Activated T-helper 2 cell treated with anti-CD3 and anti-CD28 coated beads, Interferon-gamma antibody, Interleukin-2, Interleukin-4, amounts not matched to agents 10 μg/mL and 5 μg/mL and 100 μg/mL, durations not matched to agents 14 hours and 24 hours and 36 hours (primary cell): Measurements from ENCODE around the gene AFF1. TPM values are rescaled to one million over a fixed set of nuclear protein-coding genes. Genes with fewer than 3 reads are reported as not detected.

ENCODE experiments used
- DNase-seq: peaks from one replicate; pipeline ENCODE4 v3.0.0; 2021; ENCODE audit warnings: low spot score
- H3K27ac Mint-ChIP-seq: one replicate; pipeline ENCODE4 v1.8.0; 2021; ENCODE audit warnings: mixed read lengths
- H3K27me3 Mint-ChIP-seq: one replicate; pipeline ENCODE4 v1.8.0; 2021; ENCODE audit warnings: low read depth, mixed read lengths
- H3K36me3 Mint-ChIP-seq: one replicate; pipeline ENCODE4 v1.8.0; 2021; ENCODE audit warnings: low read depth, mixed read lengths
- H3K4me1 Mint-ChIP-seq: one replicate; pipeline ENCODE4 v1.8.0; 2021; ENCODE audit warnings: low read depth, mixed read lengths
- H3K4me3 Mint-ChIP-seq: one replicate; pipeline ENCODE4 v1.8.0; 2021; ENCODE audit warnings: low read depth, mild to moderate bottlenecking, moderate library complexity, mixed read lengths
- H3K9me3 Mint-ChIP-seq: one replicate; pipeline ENCODE4 v1.8.0; 2021; ENCODE audit warnings: mixed read lengths
- intact Hi-C: fragments of 100-400 bp; cut with micrococcal nuclease; formaldehyde crosslinking; loops from one replicate; pipeline ENCODE4 v1.15.1; 2023
- total RNA-seq: library from RNA; stranded (reverse); gene quantifications from 2 replicates; pipeline ENCODE4 v1.2.3, GENCODE V29; 2022

Gene AFF1
- total RNA-seq, 1 donor from 2014 or later: 60.4 TPM

DNA sequence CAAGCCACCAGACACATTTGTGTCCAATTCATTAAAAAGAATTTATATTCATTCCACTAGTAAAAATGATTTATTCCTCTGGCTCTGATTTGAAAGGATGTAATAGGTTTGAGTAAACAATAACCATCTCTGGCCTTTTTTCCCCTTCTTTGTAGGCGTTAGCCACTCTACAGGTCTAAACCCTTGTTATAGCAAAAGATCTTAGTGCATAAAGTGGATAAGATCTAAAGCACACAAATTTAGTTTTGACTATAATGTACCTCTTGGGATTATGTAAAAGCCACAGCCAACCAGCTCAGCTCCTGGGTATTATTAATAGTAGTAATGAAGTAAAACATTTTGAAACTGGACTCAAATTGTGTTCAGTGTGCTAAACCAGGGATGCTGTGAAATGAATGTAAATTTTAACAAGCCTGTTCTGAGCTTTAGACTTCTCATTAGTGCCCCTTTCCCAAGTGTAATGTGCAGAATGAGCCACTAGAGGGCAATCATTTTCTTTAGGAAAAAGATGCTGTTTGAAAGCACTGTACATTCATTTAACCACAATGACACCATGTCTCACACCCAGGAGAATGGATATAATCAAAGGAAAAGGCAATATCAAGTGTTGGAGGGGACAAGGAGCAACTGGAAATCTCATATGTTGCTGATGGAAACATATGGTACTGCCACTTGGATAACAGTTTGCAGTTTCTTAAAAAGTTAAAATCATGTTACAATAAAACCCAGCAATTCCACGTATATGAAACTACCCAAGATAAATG, 215.9 kb downstream of the AFF1 start:
- no peak overlapping the region for H3K27ac Mint-ChIP-seq
- H3K4me3 Mint-ChIP-seq: no peak overlapping the region
- no peaks in the 10 kb centered on the region for H3K36me3 Mint-ChIP-seq
- peaks cover 3% of the 10 kb centered on the region for H3K4me1 Mint-ChIP-seq
- H3K27me3 Mint-ChIP-seq: no peaks in the 10 kb centered on the region
- no peaks in the 10 kb centered on the region for H3K9me3 Mint-ChIP-seq
- peak; percentile 15 for DNase-seq
- intact Hi-C loops: loop anchor here (1.0 to 5.0 kb wide), 4 partner anchors 69 to 315 kb away; no protein-coding TSS in a partner anchor

DNA sequence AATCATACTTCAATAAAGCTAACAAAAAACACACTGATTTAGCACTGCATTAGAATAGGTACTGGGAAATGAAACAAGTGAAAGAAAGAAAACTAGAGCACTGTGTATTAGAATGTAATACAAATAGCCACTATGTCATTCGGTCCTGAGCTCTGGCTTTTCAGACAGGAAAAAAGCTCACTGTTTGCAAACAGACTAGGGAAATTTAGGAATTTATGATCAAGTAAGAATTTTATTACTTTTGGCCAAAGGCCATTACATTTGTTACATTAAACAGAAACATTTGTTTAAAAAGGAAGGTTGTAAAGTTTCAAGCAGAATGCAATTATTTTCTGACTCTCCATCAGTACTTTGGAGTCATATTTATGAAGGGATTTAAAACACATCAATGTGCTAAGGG, 216.9 kb downstream of the AFF1 start:
- no peaks in the 10 kb centered on the region for H3K9me3 Mint-ChIP-seq
- H3K36me3 Mint-ChIP-seq: no peaks in the 10 kb centered on the region
- peaks cover 3% of the 10 kb centered on the region for H3K4me1 Mint-ChIP-seq
- H3K4me3 Mint-ChIP-seq: no peak overlapping the region
- intact Hi-C loops: loop anchor here (1.0 to 5.0 kb wide), 2 partner anchors 229 to 314 kb away; no protein-coding TSS in a partner anchor
- no peak overlapping the region for H3K27ac Mint-ChIP-seq
- no peaks in the 10 kb centered on the region for H3K27me3 Mint-ChIP-seq
- no peak for DNase-seq

DNA sequence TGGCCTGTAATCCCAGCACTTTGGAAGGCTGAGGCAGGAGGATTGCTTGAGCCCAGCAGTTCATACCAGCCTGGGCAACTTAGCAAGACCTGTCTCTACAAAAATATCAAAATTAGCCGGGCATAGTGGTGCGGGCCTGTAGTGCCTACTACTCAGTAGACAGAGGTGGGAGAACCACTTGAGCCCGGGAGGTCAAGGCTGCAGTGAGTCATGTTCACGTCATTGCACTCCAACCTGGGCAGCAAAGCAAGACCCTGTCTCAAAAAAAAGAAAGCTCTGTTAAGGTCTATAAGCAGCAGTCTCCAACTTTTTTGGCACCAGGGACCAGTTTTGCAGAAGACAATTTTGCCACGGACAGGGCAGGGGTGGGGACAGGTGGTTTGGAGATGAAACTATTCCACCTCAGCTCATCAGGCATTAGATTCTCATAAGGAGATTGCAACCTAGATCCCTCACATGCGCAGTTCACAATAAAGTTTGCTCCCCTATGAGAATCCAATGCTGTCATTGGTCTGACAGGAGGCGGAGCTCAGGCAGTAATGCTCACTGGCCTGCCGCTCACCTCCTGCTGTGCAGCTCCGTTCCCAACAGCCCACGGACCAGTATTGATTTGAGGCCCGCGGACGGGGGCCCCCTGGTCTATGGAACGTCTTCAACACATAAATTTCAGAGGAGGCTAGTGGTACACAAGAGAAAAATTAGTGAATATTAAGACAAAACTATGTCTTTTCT, 217.7 kb downstream of the AFF1 start:
- Mint-ChIP-seq H3K4me1 (peaks cover 3% of the 10 kb centered on the region), H3K27ac (no peak overlapping the region), H3K27me3 (no peaks in the 10 kb centered on the region), H3K9me3 (no peaks in the 10 kb centered on the region), H3K4me3 (no peak overlapping the region), H3K36me3 (no peaks in the 10 kb centered on the region)
- intact Hi-C loops: loop anchor here (5.0 kb wide), 1 partner anchor 230 kb away; no protein-coding TSS in a partner anchor
- no peak for DNase-seq

DNA sequence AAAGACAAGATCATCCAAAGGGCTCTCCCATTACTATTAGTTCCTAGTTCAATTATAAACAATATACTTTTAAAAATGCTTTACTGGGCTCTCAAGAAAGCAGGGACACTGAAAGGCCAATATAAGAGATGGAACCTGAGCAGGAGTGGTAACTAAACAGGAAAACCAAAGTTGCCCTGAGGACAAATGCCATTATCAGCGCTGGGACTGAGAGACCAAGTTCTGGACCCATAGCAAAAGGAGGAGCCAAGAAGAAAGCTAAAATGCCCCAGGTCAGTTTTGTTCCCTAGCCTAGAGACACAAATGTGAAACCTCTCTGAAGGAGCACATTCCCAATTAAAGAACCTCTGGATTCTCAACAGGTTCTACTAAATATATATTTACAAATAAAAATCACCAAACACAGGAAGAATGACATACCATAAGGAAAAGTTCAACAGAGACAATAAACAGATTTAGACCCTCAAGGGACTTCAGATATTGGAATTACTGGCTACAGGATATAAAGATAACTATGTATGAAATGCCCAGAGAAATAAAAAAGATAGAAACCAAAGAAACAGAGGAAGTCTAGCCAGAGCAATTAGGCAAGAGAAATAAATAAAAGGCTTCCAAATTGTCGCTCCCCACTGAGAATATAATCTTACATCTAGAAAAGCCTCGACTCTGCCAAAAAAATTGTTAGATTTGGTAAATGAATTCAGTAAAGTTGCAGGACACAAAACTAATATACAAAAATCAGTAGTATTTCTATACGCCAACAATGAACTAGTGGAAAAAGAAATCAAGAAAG, 218.5 kb downstream of the AFF1 start:
- H3K27ac Mint-ChIP-seq: no peak overlapping the region
- H3K4me3 Mint-ChIP-seq: no peak overlapping the region
- DNase-seq: no peak
- H3K9me3 Mint-ChIP-seq: no peaks in the 10 kb centered on the region
- H3K36me3 Mint-ChIP-seq: no peaks in the 10 kb centered on the region
- intact Hi-C loops: loop anchor here (5.0 kb wide), 1 partner anchor 231 kb away; no protein-coding TSS in a partner anchor
- no peaks in the 10 kb centered on the region for H3K27me3 Mint-ChIP-seq
- H3K4me1 Mint-ChIP-seq: peaks cover 3% of the 10 kb centered on the region

DNA sequence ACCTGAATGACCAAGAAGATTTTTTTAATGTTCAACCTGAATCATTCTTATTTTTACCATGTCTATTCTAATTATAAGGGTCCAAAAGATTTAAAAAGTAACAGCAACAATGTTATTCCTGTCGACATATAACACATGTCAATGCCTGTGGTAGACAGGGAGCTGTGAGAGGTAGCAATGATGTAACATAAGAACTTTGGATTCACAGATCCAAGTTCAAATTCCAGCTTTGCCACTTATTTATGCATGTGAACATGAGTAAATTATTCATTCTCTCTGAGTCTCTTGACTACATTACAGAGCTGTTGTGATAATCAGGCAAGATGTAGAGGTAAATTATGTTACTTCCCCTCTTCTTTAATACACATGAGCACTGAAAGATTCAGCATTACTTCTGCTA, 231.1 kb downstream of the AFF1 start:
- Mint-ChIP-seq H3K4me3 (no peak overlapping the region), H3K9me3 (no peaks in the 10 kb centered on the region), H3K4me1 (peaks cover 3% of the 10 kb centered on the region), H3K36me3 (peaks cover 3% of the 10 kb centered on the region), H3K27me3 (no peaks in the 10 kb centered on the region), H3K27ac (no peak overlapping the region)
- DNase-seq: no peak
- intact Hi-C loops: no loop called here

DNA sequence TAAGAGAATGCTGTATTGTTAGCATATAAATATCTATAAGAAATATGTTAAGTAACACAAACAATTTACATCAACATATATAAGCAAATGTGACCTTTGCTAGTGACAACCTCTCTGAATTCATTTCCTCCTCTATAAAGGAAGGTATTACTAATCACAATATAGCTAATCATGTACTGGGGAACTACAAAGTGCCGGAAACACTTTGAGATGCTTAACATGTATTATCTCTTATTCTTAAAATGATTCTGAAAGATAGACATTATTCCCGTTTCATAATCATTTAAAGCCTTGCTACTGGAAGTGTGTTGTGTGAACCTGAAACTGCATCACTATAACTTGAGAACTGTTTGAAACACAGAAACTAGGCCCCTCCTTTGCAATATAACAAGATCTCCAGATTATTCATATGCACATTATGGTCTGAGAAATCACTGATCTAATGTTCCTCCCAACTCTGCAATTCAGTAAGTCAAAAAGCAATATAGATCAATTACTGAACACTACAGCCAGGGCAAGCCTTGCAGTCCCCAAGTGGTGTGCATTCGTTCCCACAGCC, 231.6 kb downstream of the AFF1 start:
- no peak overlapping the region for H3K4me3 Mint-ChIP-seq
- H3K27me3 Mint-ChIP-seq: no peaks in the 10 kb centered on the region
- H3K4me1 Mint-ChIP-seq: peaks cover 3% of the 10 kb centered on the region
- H3K9me3 Mint-ChIP-seq: no peaks in the 10 kb centered on the region
- intact Hi-C loops: no loop called here
- no peak for DNase-seq
- H3K27ac Mint-ChIP-seq: no peak overlapping the region
- peaks cover 3% of the 10 kb centered on the region for H3K36me3 Mint-ChIP-seq

DNA sequence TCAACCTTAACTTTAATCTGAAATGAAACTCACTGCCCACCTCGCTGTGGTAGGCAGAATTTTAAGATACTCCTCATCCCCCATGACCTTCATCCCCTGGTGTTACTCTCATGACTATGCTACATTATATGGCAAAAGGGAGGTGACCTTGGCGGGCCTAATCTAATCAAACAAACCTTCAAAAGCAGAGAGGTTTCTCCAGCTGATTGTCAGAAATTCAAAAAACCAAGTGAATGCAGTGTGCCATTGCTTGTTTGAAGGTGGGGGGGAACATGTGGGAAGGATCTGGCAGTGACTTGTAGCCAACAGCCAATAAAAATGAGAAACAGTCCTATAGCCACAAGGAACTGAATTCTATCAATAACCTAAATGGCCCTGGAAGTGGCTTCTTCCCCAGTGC, 237.1 kb downstream of the AFF1 start:
- Mint-ChIP-seq H3K4me3 (no peak overlapping the region), H3K4me1 (no peaks in the 10 kb centered on the region), H3K27me3 (no peaks in the 10 kb centered on the region), H3K9me3 (no peaks in the 10 kb centered on the region), H3K27ac (no peak overlapping the region), H3K36me3 (peaks cover 7% of the 10 kb centered on the region)
- no peak for DNase-seq
- intact Hi-C loops: no loop called here

DNA sequence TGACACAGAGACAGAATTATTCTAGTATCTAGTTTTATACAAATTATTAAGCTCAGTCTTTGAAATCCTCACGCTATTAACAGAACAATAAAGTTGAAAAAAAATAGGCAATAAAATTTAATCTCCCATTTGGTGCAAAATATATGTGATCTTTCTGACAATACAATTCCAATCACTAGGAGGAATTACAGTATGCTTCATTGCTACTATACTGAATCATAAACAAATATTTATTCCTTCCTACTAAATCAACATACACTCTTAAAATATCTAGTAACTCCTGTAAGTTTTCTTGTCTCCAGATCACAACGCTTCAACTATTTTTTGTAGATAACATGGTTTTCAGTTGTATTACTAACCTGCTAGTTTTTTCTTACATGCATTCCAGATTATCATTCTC, 239.9 kb downstream of the AFF1 start:
- no peaks in the 10 kb centered on the region for H3K9me3 Mint-ChIP-seq
- no peak overlapping the region for H3K27ac Mint-ChIP-seq
- H3K27me3 Mint-ChIP-seq: no peaks in the 10 kb centered on the region
- intact Hi-C loops: no loop called here
- H3K4me1 Mint-ChIP-seq: no peaks in the 10 kb centered on the region
- DNase-seq: no peak
- H3K36me3 Mint-ChIP-seq: peaks cover 4% of the 10 kb centered on the region
- H3K4me3 Mint-ChIP-seq: no peak overlapping the region

DNA sequence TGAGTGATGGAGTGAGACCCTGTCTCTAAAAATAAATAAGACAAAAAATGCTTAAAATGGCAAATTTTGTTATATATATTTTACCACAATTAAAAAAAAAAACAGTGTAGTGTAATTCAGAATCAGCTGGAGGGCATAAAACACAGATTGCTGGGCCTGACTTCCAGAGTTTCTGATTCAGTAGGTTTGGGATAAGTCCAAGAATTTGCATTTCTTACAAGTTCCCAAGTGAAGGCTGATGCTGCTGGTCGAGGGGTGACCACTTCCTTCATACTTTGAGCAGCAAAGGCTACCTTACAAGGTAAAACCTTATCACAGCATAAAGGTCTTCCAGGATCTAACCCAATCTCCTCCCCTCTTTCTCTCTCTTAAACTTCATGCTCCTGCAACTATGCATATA, 244.9 kb downstream of the AFF1 start:
- Mint-ChIP-seq H3K4me1 (no peaks in the 10 kb centered on the region), H3K9me3 (no peaks in the 10 kb centered on the region), H3K27me3 (no peaks in the 10 kb centered on the region), H3K4me3 (no peak overlapping the region), H3K36me3 (peaks cover 2% of the 10 kb centered on the region), H3K27ac (no peak overlapping the region)
- DNase-seq: no peak
- intact Hi-C loops: no loop called here

DNA sequence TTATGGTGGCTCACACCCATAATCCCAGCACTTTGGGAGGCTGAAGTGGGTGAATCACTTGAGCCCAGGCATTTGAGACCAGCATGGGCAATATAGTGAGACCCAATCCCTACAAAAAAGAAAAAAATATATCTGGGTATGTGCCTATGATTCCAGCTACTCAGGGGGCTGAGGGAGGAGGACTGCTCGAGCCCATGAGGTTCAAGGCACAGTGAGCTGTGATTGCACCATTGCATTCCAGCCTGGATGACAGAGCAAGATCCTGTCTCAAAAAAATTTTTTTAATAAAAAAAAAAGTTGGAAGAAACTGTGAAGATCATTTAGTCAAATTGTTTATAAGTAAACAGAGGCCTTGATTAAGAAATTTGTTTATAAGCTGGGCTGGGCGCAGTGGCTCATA, 246.0 kb downstream of the AFF1 start:
- H3K4me3 Mint-ChIP-seq: no peak overlapping the region
- H3K4me1 Mint-ChIP-seq: no peaks in the 10 kb centered on the region
- H3K36me3 Mint-ChIP-seq: no peaks in the 10 kb centered on the region
- H3K9me3 Mint-ChIP-seq: no peaks in the 10 kb centered on the region
- H3K27ac Mint-ChIP-seq: no peak overlapping the region
- intact Hi-C loops: no loop called here
- no peaks in the 10 kb centered on the region for H3K27me3 Mint-ChIP-seq
- no peak for DNase-seq

DNA sequence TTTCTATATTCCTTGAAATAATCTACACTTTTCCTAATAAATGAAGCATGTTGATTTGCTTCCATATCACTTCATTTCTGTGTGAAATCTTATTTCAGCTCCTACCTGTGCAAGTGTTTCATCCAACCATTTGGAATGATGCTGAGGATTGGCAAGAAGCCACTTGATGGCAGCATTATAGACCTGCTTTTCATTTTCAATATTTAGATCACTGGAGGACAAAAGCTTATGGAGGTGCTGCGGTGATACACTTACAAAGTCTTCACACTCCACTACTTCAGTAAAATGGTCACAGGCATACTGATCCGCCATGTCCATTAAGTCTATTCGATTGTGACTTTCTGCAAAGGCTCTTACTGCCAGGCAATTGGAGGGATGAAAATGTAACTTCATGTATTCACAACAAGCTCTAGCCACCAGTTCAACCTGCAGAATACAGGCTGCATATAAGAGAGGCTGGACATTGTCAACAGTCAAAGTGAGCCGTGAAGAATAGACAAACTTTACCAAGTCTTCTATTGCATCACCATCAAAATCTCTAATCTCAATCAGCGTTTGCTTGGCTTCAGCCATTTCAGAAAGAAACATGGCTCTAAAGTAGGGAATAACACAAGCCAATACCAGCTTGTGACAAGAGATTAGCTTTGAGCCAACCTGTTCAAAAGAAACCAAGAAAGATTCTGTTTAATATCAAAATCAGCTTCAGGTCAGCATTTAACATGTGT, 250.5 kb downstream of the AFF1 start:
- no peaks in the 10 kb centered on the region for H3K27me3 Mint-ChIP-seq
- no peaks in the 10 kb centered on the region for H3K4me1 Mint-ChIP-seq
- no peaks in the 10 kb centered on the region for H3K9me3 Mint-ChIP-seq
- H3K4me3 Mint-ChIP-seq: no peak overlapping the region
- no peak for DNase-seq
- intact Hi-C loops: no loop called here
- no peak overlapping the region for H3K27ac Mint-ChIP-seq
- H3K36me3 Mint-ChIP-seq: no peaks in the 10 kb centered on the region

DNA sequence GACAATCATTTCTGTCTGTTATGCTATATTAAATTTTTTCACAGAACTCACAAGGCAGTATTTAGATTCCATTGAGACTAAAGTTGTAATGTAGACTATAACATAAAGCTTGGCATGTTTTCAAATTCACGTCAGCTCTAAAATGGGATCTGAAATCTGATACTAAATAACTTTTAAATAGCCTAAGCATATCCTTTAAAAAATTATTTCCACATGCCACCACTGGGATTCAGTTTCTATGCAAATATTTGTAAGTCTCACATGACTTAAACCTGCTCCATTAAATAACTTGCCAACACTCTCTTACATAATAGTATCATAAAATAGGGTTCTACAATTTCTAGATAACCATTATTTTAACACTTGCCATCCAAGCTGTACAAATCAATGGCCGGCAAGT, 253.2 kb downstream of the AFF1 start:
- Mint-ChIP-seq H3K4me3 (no peak overlapping the region), H3K36me3 (no peaks in the 10 kb centered on the region), H3K27ac (no peak overlapping the region), H3K27me3 (no peaks in the 10 kb centered on the region), H3K9me3 (no peaks in the 10 kb centered on the region), H3K4me1 (peaks cover 13% of the 10 kb centered on the region)
- no peak for DNase-seq
- intact Hi-C loops: no loop called here
